ENCODE measurements around the gene MC3R.
"Not testable (repeated sequence)": the region's sequence is repeated elsewhere in the genome, so short reads cannot be mapped to it uniquely, and the experiment has no call there.

The MC3R gene

GRCh38 chr20:56247954-56248782 lies at the start of gene MC3R:
Gene MC3R (plus strand): TSS chr20:56248732. CDS start chr20:56248844, 112 bp downstream.
- peak; percentile 65 for DNase-seq (ENCODE audit: low spot score)

GRCh38 chr20:56200456-56200855 lies 48.1 kb upstream of the MC3R start:
- DNase-seq (ENCODE audit: low spot score), result no peak

- peak; percentile 22 for DNase-seq (ENCODE audit: low spot score)
These were observed 45.9 kb upstream of the MC3R start for GRCh38 chr20:56202493-56203077.

GRCh38 chr20:56204206-56204605 lies 44.3 kb upstream of the MC3R start:
- DNase-seq (ENCODE audit: low spot score), result no peak

GRCh38 chr20:56205346-56205745 lies 43.2 kb upstream of the MC3R start:
- no peak for DNase-seq (ENCODE audit: low spot score)

- no peak for DNase-seq (ENCODE audit: low spot score)
These were observed 40.9 kb upstream of the MC3R start for GRCh38 chr20:56207656-56208055.

- no peak for DNase-seq (ENCODE audit: low spot score)
These were observed 40.4 kb upstream of the MC3R start for GRCh38 chr20:56208121-56208520.

GRCh38 chr20:56211051-56211450 lies 37.5 kb upstream of the MC3R start:
- no peak for DNase-seq (ENCODE audit: low spot score)

GRCh38 chr20:56212091-56212490 lies 36.4 kb upstream of the MC3R start:
- DNase-seq (ENCODE audit: low spot score), result no peak

- DNase-seq (ENCODE audit: low spot score), result no peak
These were observed 35.2 kb upstream of the MC3R start for GRCh38 chr20:56213321-56213720.

GRCh38 chr20:56215115-56215514 lies 33.4 kb upstream of the MC3R start:
- no peak for DNase-seq (ENCODE audit: low spot score)

GRCh38 chr20:56217829-56218228 lies 30.7 kb upstream of the MC3R start:
- DNase-seq (ENCODE audit: low spot score), result peak; percentile 8

GRCh38 chr20:56221186-56221585 lies 27.3 kb upstream of the MC3R start:
- not testable (repeated sequence) for DNase-seq (ENCODE audit: low spot score)

- DNase-seq (ENCODE audit: low spot score), result no peak
These were observed 26.3 kb upstream of the MC3R start for GRCh38 chr20:56222201-56222600.

GRCh38 chr20:56222945-56223344 lies 25.6 kb upstream of the MC3R start:
- DNase-seq (ENCODE audit: low spot score), result no peak

- no peak for DNase-seq (ENCODE audit: low spot score)
These were observed 25.2 kb upstream of the MC3R start for GRCh38 chr20:56223352-56223751.

GRCh38 chr20:56228021-56228420 lies 20.5 kb upstream of the MC3R start:
- no peak for DNase-seq (ENCODE audit: low spot score)

- DNase-seq (ENCODE audit: low spot score), result no peak
These were observed 18.7 kb upstream of the MC3R start for GRCh38 chr20:56229812-56230211.

- no peak for DNase-seq (ENCODE audit: low spot score)
These were observed 14.4 kb upstream of the MC3R start for GRCh38 chr20:56234110-56234509.

- no peak for DNase-seq (ENCODE audit: low spot score)
These were observed 11.2 kb upstream of the MC3R start for GRCh38 chr20:56237335-56237734.

GRCh38 chr20:56244259-56244658 lies 4.3 kb upstream of the MC3R start:
- DNase-seq (ENCODE audit: low spot score), result peak; percentile 17

- no peak for DNase-seq (ENCODE audit: low spot score)
These were observed 2.8 kb upstream of the MC3R start for GRCh38 chr20:56245761-56246160.

GRCh38 chr20:56249244-56249955 lies 868 bp downstream of the MC3R start:
- peak; percentile 56 for DNase-seq (ENCODE audit: low spot score)

Measured in iPS-NIHi11 (cell line).